ENCODE data around the gene LRFN2.

LRFN2 gene

DNA sequence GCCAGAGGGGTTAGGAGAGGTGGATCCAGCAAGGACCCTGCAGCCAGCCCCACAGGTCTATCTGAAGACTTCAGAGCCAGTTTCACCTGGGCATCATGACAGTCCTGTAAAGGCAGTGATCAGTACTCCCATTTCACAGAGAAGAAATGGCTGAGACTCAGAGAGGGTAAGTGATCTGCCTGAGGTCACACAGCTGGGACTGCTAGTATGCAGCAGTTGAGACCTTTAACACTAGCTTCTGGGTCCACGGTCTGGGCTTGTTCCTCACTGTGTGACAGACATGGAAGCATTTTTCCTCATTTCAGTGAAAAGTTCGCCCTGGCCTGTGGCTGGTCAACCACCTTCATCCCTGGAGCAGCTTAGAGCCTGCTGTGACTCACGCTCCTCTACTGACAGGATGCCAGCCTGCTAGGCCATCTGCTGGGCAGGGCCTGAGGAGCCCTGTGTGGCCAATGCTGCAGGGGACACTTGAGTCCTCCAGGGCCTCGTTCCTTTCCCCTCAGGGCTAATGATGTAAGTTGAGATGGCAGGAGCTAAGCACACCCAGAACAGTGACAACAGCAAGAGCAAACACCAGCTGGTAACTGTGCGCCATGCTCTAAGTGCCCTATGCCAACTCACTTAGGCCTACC, 192.0 kb downstream of the LRFN2 start:
- no peak for DNase-seq (ENCODE audit: extremely low spot score)
- POLR2A ChIA-PET = no interaction called here
- TF ChIP-seq LEF1 (IDR thresholded peaks at IDR 0.05; ENCODE audit: borderline replicate concordance) = no peak
- no peak for TF ChIP-seq ARNT (IDR thresholded peaks at IDR 0.05)
- TF ChIP-seq BHLHE40 (IDR thresholded peaks at IDR 0.05; ENCODE audit: borderline replicate concordance) = no peak
- TF ChIP-seq SP1 (IDR thresholded peaks at IDR 0.05) = no peak
- no peak for TF ChIP-seq PKNOX1 (IDR thresholded peaks at IDR 0.05)
- TF ChIP-seq TARDBP (IDR thresholded peaks at IDR 0.05) = no peak
- CTCF ChIA-PET = no interaction called here

DNA sequence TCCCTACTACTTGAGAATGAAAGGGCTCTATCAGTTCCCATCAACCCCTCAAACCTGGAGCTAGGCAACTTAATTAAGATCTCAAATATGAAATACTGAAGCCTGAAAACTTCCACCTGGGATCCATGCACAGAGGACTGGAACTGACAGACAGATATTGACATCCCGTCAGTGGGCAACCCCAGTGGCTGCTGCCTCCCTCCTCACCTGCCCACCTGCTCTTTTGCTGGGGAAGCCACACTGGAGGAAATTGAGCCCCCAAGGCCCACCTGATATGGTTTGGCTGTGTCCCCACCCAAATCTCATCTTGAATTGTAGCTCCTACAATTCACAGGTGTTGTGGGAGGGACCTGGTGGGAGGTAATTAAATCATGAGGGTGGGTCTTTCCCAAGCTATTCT, 192.8 kb downstream of the LRFN2 start:
- TF ChIP-seq FOXM1 (IDR thresholded peaks at IDR 0.05; ENCODE audit: borderline replicate concordance) (no peak), ARNT (IDR thresholded peaks at IDR 0.05) (no peak), LEF1 (IDR thresholded peaks at IDR 0.05; ENCODE audit: borderline replicate concordance) (no peak), ELF4 (IDR thresholded peaks at IDR 0.05) (no peak), L3MBTL2 (conservative IDR thresholded peaks at IDR 0.05) (no peak), SP1 (IDR thresholded peaks at IDR 0.05) (no peak)
- CTCF ChIA-PET = no interaction called here
- POLR2A ChIA-PET = no interaction called here
- DNase-seq (ENCODE audit: extremely low spot score) = no peak

DNA sequence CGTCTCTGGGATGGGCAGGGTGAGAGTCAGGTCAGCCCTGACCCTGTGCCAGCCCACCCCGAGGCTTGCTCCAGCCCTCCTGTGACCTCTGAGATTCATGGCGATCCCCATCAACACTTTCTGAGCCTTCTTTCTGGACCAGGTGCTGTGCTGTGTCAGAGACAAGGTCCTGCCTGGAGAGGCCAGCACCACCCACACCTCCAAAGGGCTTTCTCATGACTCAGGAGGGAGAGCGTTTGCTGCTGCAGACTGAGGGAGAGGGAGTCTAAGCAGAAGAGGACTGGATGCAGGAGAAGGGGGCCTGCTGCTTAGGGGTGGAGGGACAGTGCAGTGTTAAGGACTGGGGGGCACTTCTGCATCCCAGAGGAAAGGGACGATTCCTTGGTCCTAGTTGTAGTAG, 193.5 kb downstream of the LRFN2 start:
- CTCF ChIA-PET = no interaction called here
- POLR2A ChIA-PET = no interaction called here
- TF ChIP-seq TARDBP (IDR thresholded peaks at IDR 0.05) = no peak
- no peak for TF ChIP-seq CTBP1 (IDR thresholded peaks at IDR 0.05; ENCODE audit: borderline replicate concordance)
- TF ChIP-seq ARNT (IDR thresholded peaks at IDR 0.05) = no peak
- TF ChIP-seq FOXA1 (IDR thresholded peaks at IDR 0.05) = no peak
- TF ChIP-seq HDGF (IDR thresholded peaks at IDR 0.05; ENCODE audit: borderline replicate concordance) = no peak
- TF ChIP-seq SUZ12 (IDR thresholded peaks at IDR 0.05) = no peak
- TF ChIP-seq PKNOX1 (IDR thresholded peaks at IDR 0.05) = no peak
- TF ChIP-seq NFRKB (IDR thresholded peaks at IDR 0.05) = no peak
- no peak for TF ChIP-seq LEF1 (IDR thresholded peaks at IDR 0.05; ENCODE audit: borderline replicate concordance)
- no peak for DNase-seq (ENCODE audit: extremely low spot score)

DNA sequence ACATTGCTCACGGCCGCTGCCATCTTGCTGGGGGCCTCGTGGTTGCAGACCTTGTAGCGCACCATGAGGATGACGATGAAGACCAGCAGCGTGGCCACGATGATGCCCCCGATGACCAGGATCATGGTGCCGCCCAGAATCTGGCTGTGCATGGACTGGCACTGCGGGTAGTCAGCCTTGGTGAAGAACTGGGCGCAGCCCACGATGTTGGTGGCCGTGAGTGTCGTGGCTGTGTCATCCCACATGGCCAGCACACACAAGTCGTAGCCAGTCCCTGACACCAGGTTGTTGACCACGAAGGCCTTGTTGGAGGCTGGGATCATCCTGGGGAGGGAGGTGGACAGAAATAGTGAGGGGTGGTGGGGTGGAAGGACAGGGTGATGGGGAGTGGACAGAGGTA, 194.6 kb downstream of the LRFN2 start:
- ChIA-PET POLR2A (no interaction called here), CTCF (no interaction called here)
- DNase-seq (ENCODE audit: extremely low spot score) = no peak
- no peak for TF ChIP-seq NFRKB (IDR thresholded peaks at IDR 0.05)
- TF ChIP-seq L3MBTL2 (conservative IDR thresholded peaks at IDR 0.05) = no peak
- no peak for TF ChIP-seq ARNT (IDR thresholded peaks at IDR 0.05)
- no peak for TF ChIP-seq ZNF384 (IDR thresholded peaks at IDR 0.05)
- no peak for TF ChIP-seq HDGF (IDR thresholded peaks at IDR 0.05; ENCODE audit: borderline replicate concordance)
- TF ChIP-seq BHLHE40 (IDR thresholded peaks at IDR 0.05; ENCODE audit: borderline replicate concordance) = no peak
- TF ChIP-seq FOXM1 (IDR thresholded peaks at IDR 0.05; ENCODE audit: borderline replicate concordance) = no peak
- TF ChIP-seq ELF4 (IDR thresholded peaks at IDR 0.05) = no peak
- no peak for TF ChIP-seq CTBP1 (IDR thresholded peaks at IDR 0.05; ENCODE audit: borderline replicate concordance)
- TF ChIP-seq FOXK2 (IDR thresholded peaks at IDR 0.05) = no peak
- no peak for TF ChIP-seq SP1 (IDR thresholded peaks at IDR 0.05)
- no peak for TF ChIP-seq FOXA1 (IDR thresholded peaks at IDR 0.05)
- TF ChIP-seq PKNOX1 (IDR thresholded peaks at IDR 0.05) = no peak
- no peak for TF ChIP-seq LEF1 (IDR thresholded peaks at IDR 0.05; ENCODE audit: borderline replicate concordance)
- TF ChIP-seq TARDBP (IDR thresholded peaks at IDR 0.05) = no peak
- no peak for TF ChIP-seq SUZ12 (IDR thresholded peaks at IDR 0.05)

- TF ChIP-seq HDGF (IDR thresholded peaks at IDR 0.05; ENCODE audit: borderline replicate concordance) = no peak
- no peak for TF ChIP-seq SUZ12 (IDR thresholded peaks at IDR 0.05)
- TF ChIP-seq ARNT (IDR thresholded peaks at IDR 0.05) = no peak
- no peak for TF ChIP-seq PKNOX1 (IDR thresholded peaks at IDR 0.05)
- no peak for TF ChIP-seq ZNF384 (IDR thresholded peaks at IDR 0.05)
- ChIA-PET POLR2A (no interaction called here), CTCF (no interaction called here)
- no peak for DNase-seq (ENCODE audit: extremely low spot score)
Measured at GRCh38 chr6:40391851-40392517, 195.2 kb downstream of the LRFN2 start.

- POLR2A ChIA-PET = no interaction called here
- TF ChIP-seq FOXA1 (IDR thresholded peaks at IDR 0.05) (no peak), FOXK2 (IDR thresholded peaks at IDR 0.05) (no peak), ELF4 (IDR thresholded peaks at IDR 0.05) (no peak), SUZ12 (IDR thresholded peaks at IDR 0.05) (no peak), CTBP1 (IDR thresholded peaks at IDR 0.05; ENCODE audit: borderline replicate concordance) (no peak), ZNF384 (IDR thresholded peaks at IDR 0.05) (no peak)
- CTCF ChIA-PET = no interaction called here
- DNase-seq (ENCODE audit: extremely low spot score) = no peak
Measured at GRCh38 chr6:40391086-40391485, 196.1 kb downstream of the LRFN2 start.
